PFSK-1 (cell line): ENCODE data around the gene ATRNL1.

Experiments used
- FOXP2 ChIP-seq: optimal IDR thresholded peaks from 2 replicates; pipeline ENCODE3; 2011; ENCODE audit warnings: borderline replicate concordance, control low read depth, inconsistent platforms; ENCODE audit not compliant: insufficient read depth; ENCODE audit errors: extremely low read length, extremely low read depth
- POLR2AphosphoS5 ChIP-seq: IDR thresholded peaks from 2 replicates; pipeline ENCODE4 v1.6.1; 2012; ENCODE audit warnings: low read depth, mild to moderate bottlenecking, control low read depth, low read length, moderate library complexity
- REST ChIP-seq, 2 experiments: IDR thresholded peaks; 2 replicates each; pipeline versions ENCODE4 v1.6.1 to v1.8.0; 2011 to 2012; ENCODE audit warnings: low read depth in 2 of 2, low read length in 2 of 2, control low read depth in 1 of 2, inconsistent platforms in 1 of 2, mild to moderate bottlenecking in 1 of 2, moderate library complexity in 1 of 2; ENCODE audit not compliant: insufficient read depth in 1 of 2
- SIN3A ChIP-seq: IDR thresholded peaks from 2 replicates; pipeline ENCODE4 v1.6.1; 2012; ENCODE audit warnings: mild to moderate bottlenecking, low read length, moderate library complexity, borderline replicate concordance; ENCODE audit not compliant: insufficient read depth
- TAF1 ChIP-seq: IDR thresholded peaks from 2 replicates; pipeline ENCODE4 v1.6.1; 2012; ENCODE audit warnings: low read length, control low read depth, borderline replicate concordance; ENCODE audit not compliant: insufficient read depth

The ATRNL1 gene

DNA sequence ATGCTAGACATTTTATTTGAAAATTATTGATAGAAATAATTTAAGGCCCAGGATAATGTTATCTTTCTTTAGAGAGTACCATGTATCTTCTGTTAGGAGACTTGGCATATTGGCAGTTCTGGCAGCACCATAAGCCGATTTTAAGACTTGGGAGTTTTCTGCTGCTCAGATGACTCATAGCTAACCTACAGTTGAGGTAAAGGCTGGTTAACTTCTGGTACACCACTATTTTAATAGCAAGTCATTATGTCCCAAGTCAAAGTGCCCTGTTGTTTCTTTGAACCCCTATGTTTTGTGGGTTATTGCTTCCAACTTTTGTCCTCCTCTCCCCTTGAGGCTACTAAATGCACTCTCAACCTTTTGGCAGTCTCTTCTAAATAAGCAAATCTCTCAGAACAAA lies 25.2 kb downstream of the ATRNL1 start:
- TF ChIP-seq FOXP2: no peak
- no peak for TF ChIP-seq SIN3A
- no peak for TF ChIP-seq POLR2AphosphoS5
- no peak for TF ChIP-seq TAF1
- TF ChIP-seq REST (IDR thresholded peaks at IDR 0.05; ENCODE audit: insufficient read depth in 1 of 2, low read depth in 2 of 2, low read length in 2 of 2): no peak

- TF ChIP-seq SIN3A (no peak), POLR2AphosphoS5 (no peak), FOXP2 (no peak), REST (IDR thresholded peaks at IDR 0.05; ENCODE audit: insufficient read depth in 1 of 2, low read depth in 2 of 2, low read length in 2 of 2) (no peak), TAF1 (no peak)
Observed at GRCh38 chr10:115125505-115125904, 32.3 kb downstream of the ATRNL1 start.

- no peak for TF ChIP-seq POLR2AphosphoS5
- no peak for TF ChIP-seq TAF1
Observed at GRCh38 chr10:115129752-115130151, 36.6 kb downstream of the ATRNL1 start.

DNA sequence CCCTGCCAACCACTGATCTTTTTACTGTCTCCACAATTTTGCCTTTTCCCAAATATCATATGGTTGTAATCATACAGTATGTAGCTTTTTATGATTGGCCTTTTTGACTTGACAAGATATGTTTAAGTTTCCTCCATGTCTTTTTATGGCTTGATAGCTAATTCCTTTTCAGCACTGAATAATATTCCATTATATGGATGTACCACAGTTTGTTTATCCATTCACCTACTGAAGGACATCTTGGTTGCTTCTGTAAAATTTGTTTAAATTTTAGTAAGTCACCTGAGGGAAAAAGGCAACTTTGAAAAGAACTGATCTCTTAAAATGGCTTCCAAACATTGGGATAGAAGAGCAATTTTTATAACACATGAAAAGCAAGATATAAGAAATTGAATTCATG lies 43.5 kb downstream of the ATRNL1 start:
- no peak for TF ChIP-seq POLR2AphosphoS5
- TF ChIP-seq REST (IDR thresholded peaks at IDR 0.05; ENCODE audit: insufficient read depth in 1 of 2, low read depth in 2 of 2, low read length in 2 of 2): no peak
- TF ChIP-seq SIN3A: no peak
- TF ChIP-seq TAF1: no peak
- TF ChIP-seq FOXP2: no peak

- TF ChIP-seq POLR2AphosphoS5 (no peak), FOXP2 (no peak), SIN3A (no peak), TAF1 (no peak), REST (IDR thresholded peaks at IDR 0.05; ENCODE audit: insufficient read depth in 1 of 2, low read depth in 2 of 2, low read length in 2 of 2) (no peak)
Observed at GRCh38 chr10:115141254-115141653, 48.1 kb downstream of the ATRNL1 start.
